ENCODE data around the gene CPLX4. TPM values are rescaled to one million over a fixed set of nuclear protein-coding genes. Genes with fewer than 3 reads are reported as not detected.

The CPLX4 gene
- total RNA-seq, 2 experiments from 2014 or later = not detected

GRCh38 chr18:59268721-59269562, 49.5 kb downstream of the CPLX4 start:
- no peaks in the 10 kb centered on the region for H3K36me3 Mint-ChIP-seq (ENCODE audit: low read depth)
- H3K4me3 Mint-ChIP-seq = peak overlapping the region; percentile 39
- H3K27ac Mint-ChIP-seq = no peak overlapping the region
- DNase-seq = peak; percentile 68
- H3K9me3 Mint-ChIP-seq = no peaks in the 10 kb centered on the region
- H3K27me3 Mint-ChIP-seq (ENCODE audit: low read depth) = peaks cover 81% of the 10 kb centered on the region
- H3K4me1 Mint-ChIP-seq (ENCODE audit: low read depth) = peaks cover 29% of the 10 kb centered on the region
- CTCF ChIA-PET = interaction anchor here (0.6 to 1.8 kb wide), 6 partner anchors 17 to 662 kb away, joined by 3 to 6 read pairs (median 4); no protein-coding TSS in a partner anchor
- intact Hi-C loops (cut with micrococcal nuclease) = loop anchor here (1.0 to 5.0 kb wide), 3 partner anchors 133 to 488 kb away; no protein-coding TSS in a partner anchor

- Mint-ChIP-seq H3K9me3 (no peaks in the 10 kb centered on the region), H3K4me3 (peak overlapping the region; percentile 39), H3K27me3 (ENCODE audit: low read depth) (peaks cover 82% of the 10 kb centered on the region), H3K27ac (no peak overlapping the region), H3K4me1 (ENCODE audit: low read depth) (peaks cover 24% of the 10 kb centered on the region), H3K36me3 (ENCODE audit: low read depth) (no peaks in the 10 kb centered on the region)
- CTCF ChIA-PET = interaction anchor here (0.7 to 1.8 kb wide), 3 partner anchors 11 to 42 kb away, joined by 3 to 6 read pairs (median 4); no protein-coding TSS in a partner anchor
- intact Hi-C loops (cut with micrococcal nuclease) = loop anchor here (5.0 kb wide), 1 partner anchor 134 kb away; no protein-coding TSS in a partner anchor
- no peak for DNase-seq
Observed at GRCh38 chr18:59268127-59268720, 50.2 kb downstream of the CPLX4 start.

GRCh38 chr18:59267503-59268126, 50.8 kb downstream of the CPLX4 start:
- peaks cover 24% of the 10 kb centered on the region for H3K4me1 Mint-ChIP-seq (ENCODE audit: low read depth)
- intact Hi-C loops (cut with micrococcal nuclease) = loop anchor here (5.0 kb wide), 1 partner anchor 135 kb away; no protein-coding TSS in a partner anchor
- H3K4me3 Mint-ChIP-seq = no peak overlapping the region
- peaks cover 85% of the 10 kb centered on the region for H3K27me3 Mint-ChIP-seq (ENCODE audit: low read depth)
- CTCF ChIA-PET = interaction anchor here (0.7 to 1.8 kb wide), 5 partner anchors 9 to 43 kb away, joined by 3 to 6 read pairs (median 4); no protein-coding TSS in a partner anchor
- no peaks in the 10 kb centered on the region for H3K36me3 Mint-ChIP-seq (ENCODE audit: low read depth)
- H3K9me3 Mint-ChIP-seq = no peaks in the 10 kb centered on the region
- no peak for DNase-seq
- H3K27ac Mint-ChIP-seq = no peak overlapping the region

GRCh38 chr18:59266886-59267502, 51.5 kb downstream of the CPLX4 start:
- Mint-ChIP-seq H3K27me3 (ENCODE audit: low read depth) (peaks cover 85% of the 10 kb centered on the region), H3K27ac (no peak overlapping the region), H3K4me3 (no peak overlapping the region), H3K9me3 (no peaks in the 10 kb centered on the region), H3K36me3 (ENCODE audit: low read depth) (no peaks in the 10 kb centered on the region), H3K4me1 (ENCODE audit: low read depth) (peaks cover 23% of the 10 kb centered on the region)
- no peak for DNase-seq
- CTCF ChIA-PET = interaction anchor here (0.9 to 1.8 kb wide), 5 partner anchors 9 to 136 kb away, joined by 3 to 6 read pairs (median 4); no protein-coding TSS in a partner anchor
- intact Hi-C loops (cut with micrococcal nuclease) = loop anchor here (5.0 kb wide), 1 partner anchor 135 kb away; no protein-coding TSS in a partner anchor

- intact Hi-C loops (cut with micrococcal nuclease) = loop anchor here (5.0 kb wide), 1 partner anchor 136 kb away; no protein-coding TSS in a partner anchor
- Mint-ChIP-seq H3K4me3 (no peak overlapping the region), H3K4me1 (ENCODE audit: low read depth) (peaks cover 18% of the 10 kb centered on the region), H3K36me3 (ENCODE audit: low read depth) (no peaks in the 10 kb centered on the region), H3K9me3 (no peaks in the 10 kb centered on the region), H3K27me3 (ENCODE audit: low read depth) (peaks cover 83% of the 10 kb centered on the region), H3K27ac (no peak overlapping the region)
- CTCF ChIA-PET = interaction anchor here (0.5 to 1.8 kb wide), 4 partner anchors 13 to 136 kb away, joined by 3 to 6 read pairs (median 4); no protein-coding TSS in a partner anchor
- no peak for DNase-seq
Observed at GRCh38 chr18:59266459-59266858, 52.0 kb downstream of the CPLX4 start.

- peaks cover 18% of the 10 kb centered on the region for H3K4me1 Mint-ChIP-seq (ENCODE audit: low read depth)
Observed at GRCh38 chr18:59265974-59266369, 52.5 kb downstream of the CPLX4 start.

GRCh38 chr18:59265246-59265973, 53.0 kb downstream of the CPLX4 start:
- Mint-ChIP-seq H3K9me3 (no peaks in the 10 kb centered on the region), H3K4me1 (ENCODE audit: low read depth) (peaks cover 18% of the 10 kb centered on the region), H3K4me3 (peak overlapping the region; percentile 59), H3K27me3 (ENCODE audit: low read depth) (peaks cover 77% of the 10 kb centered on the region), H3K36me3 (ENCODE audit: low read depth) (no peaks in the 10 kb centered on the region), H3K27ac (no peak overlapping the region)
- intact Hi-C loops (cut with micrococcal nuclease) = loop anchor here (5.0 kb wide), 1 partner anchor 137 kb away; no protein-coding TSS in a partner anchor
- CTCF ChIA-PET = interaction anchor here (1.2 kb wide), 1 partner anchor 137 kb away, joined by 5 read pairs; no protein-coding TSS in a partner anchor
- DNase-seq = peak; percentile 57

More at GRCh38 chr18:59265974-59266369, 52.5 kb downstream of the CPLX4 start:
- Mint-ChIP-seq H3K27ac (no peak overlapping the region), H3K36me3 (ENCODE audit: low read depth) (no peaks in the 10 kb centered on the region), H3K4me3 (no peak overlapping the region), H3K27me3 (ENCODE audit: low read depth) (peaks cover 78% of the 10 kb centered on the region), H3K9me3 (no peaks in the 10 kb centered on the region)
- intact Hi-C loops (cut with micrococcal nuclease) = loop anchor here (5.0 kb wide), 1 partner anchor 136 kb away; no protein-coding TSS in a partner anchor
- CTCF ChIA-PET = interaction anchor here (0.5 to 1.2 kb wide), 2 partner anchors 44 to 137 kb away, joined by 3 to 5 read pairs; no protein-coding TSS in a partner anchor
- no peak for DNase-seq

- intact Hi-C loops (cut with micrococcal nuclease) = loop anchor here (5.0 kb wide), 1 partner anchor 138 kb away; no protein-coding TSS in a partner anchor
- peak overlapping the region; percentile 59 for H3K4me3 Mint-ChIP-seq
- CTCF ChIA-PET = interaction anchor here (1.1 to 1.2 kb wide), 2 partner anchors 8 to 43 kb away, joined by 3 read pairs; partner anchors contain the start of gene RAX
- no peak for DNase-seq
- H3K36me3 Mint-ChIP-seq (ENCODE audit: low read depth) = no peaks in the 10 kb centered on the region
- no peak overlapping the region for H3K27ac Mint-ChIP-seq
- no peaks in the 10 kb centered on the region for H3K9me3 Mint-ChIP-seq
- peaks cover 17% of the 10 kb centered on the region for H3K4me1 Mint-ChIP-seq (ENCODE audit: low read depth)
- peaks cover 74% of the 10 kb centered on the region for H3K27me3 Mint-ChIP-seq (ENCODE audit: low read depth)
Observed at GRCh38 chr18:59264651-59265245, 53.7 kb downstream of the CPLX4 start.

- Mint-ChIP-seq H3K27ac (no peak overlapping the region), H3K4me1 (ENCODE audit: low read depth) (peaks cover 13% of the 10 kb centered on the region), H3K9me3 (no peaks in the 10 kb centered on the region), H3K4me3 (no peak overlapping the region), H3K36me3 (ENCODE audit: low read depth) (no peaks in the 10 kb centered on the region), H3K27me3 (ENCODE audit: low read depth) (peaks cover 76% of the 10 kb centered on the region)
- intact Hi-C loops (cut with micrococcal nuclease) = no loop called here
- CTCF ChIA-PET = interaction anchor here (1.1 to 1.2 kb wide), 3 partner anchors 9 to 44 kb away, joined by 3 read pairs; partner anchors contain the start of gene RAX
- no peak for DNase-seq
Observed at GRCh38 chr18:59264121-59264571, 54.3 kb downstream of the CPLX4 start.

- Mint-ChIP-seq H3K27ac (no peak overlapping the region), H3K4me3 (no peak overlapping the region), H3K9me3 (no peaks in the 10 kb centered on the region), H3K4me1 (ENCODE audit: low read depth) (peaks cover 12% of the 10 kb centered on the region), H3K27me3 (ENCODE audit: low read depth) (peaks cover 75% of the 10 kb centered on the region), H3K36me3 (ENCODE audit: low read depth) (no peaks in the 10 kb centered on the region)
- no peak for DNase-seq
- intact Hi-C loops (cut with micrococcal nuclease) = no loop called here
- CTCF ChIA-PET = interaction anchor here (1.1 to 1.2 kb wide), 3 partner anchors 9 to 44 kb away, joined by 3 read pairs; partner anchors contain the start of gene RAX
Observed at GRCh38 chr18:59263661-59264060, 54.8 kb downstream of the CPLX4 start.
